Activated gamma-delta T cell treated with anti-CD3 and anti-CD28 coated beads, Interleukin-2, amount 50 U/mL, for 16 hours (primary cell): ENCODE measurements around the gene TSPYL4.
"Not testable (repeated sequence)": the region's sequence is repeated elsewhere in the genome, so short reads cannot be mapped to it uniquely, and the experiment has no call there.

Experiments used
- DNase-seq: peaks from one replicate; pipeline ENCODE4 v3.0.0-alpha.2; 2020; ENCODE audit warnings: low read depth

The TSPYL4 gene

GRCh38 chr6:116253505-116254296 is at the start of gene TSPYL4:
TSPYL4 (minus strand) TSS chr6:116254075; CDS start chr6:116254008, 67 bp downstream.
- DNase-seq = peak; percentile 81

GRCh38 chr6:116301104-116301503 is 47.2 kb upstream of the TSPYL4 start:
- no peak for DNase-seq

DNA sequence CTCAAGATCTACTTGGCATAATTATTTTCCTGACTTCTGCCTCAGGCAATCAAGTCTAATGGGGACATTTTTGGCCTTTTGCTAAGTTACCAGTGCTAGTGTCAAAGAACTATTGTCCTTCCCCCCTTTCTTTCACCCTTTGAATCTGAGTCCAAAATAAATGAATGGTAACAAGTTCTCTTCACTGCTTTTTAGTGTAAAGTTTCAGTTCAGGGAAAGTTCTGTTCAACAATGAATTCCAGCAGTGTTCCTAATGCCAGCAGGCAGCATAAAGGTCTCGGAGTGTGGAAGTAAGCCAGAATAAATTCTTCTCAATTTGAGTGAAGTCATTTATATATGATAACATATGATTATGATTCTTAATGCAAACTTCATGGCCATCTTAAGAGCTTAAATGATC is 46.7 kb upstream of the TSPYL4 start:
- no peak for DNase-seq

DNA sequence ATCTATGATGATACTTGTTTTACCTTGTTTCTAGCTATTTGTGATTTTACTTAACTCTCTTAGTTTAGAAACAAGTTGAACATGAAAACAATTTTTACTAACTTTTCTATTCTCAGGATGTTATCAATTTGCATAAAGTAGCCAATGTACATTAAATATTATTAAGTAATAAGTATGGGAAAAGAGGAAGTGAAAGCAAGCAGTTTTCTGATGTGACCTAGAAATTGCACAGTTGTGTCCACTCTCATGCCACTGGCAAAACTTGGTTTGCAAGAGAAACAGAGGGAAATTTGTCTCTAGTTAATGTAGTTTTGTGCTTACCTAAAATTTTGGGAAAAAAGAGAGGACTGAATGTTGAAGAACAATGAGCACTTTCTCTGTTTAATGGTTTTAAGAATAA is 45.1 kb upstream of the TSPYL4 start:
- DNase-seq = no peak

DNA sequence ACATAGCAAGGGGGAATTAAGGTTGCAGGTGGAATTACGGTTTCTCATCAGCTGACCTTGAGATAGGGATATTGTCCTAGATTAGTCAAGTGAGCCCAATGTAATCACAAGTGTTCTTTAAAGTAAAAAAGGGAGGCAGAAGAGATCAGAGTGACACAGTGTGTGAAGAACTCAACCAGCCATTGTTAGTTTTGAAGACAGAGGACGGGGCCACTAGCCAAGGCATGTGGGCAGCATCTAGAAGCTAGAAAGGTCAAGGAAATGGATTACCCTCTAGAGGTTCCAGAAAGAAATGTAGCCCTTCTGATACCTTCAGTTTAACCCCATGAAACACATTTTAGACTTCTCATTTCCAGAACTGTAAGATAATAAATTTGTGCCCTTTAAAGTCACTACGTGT is 44.4 kb upstream of the TSPYL4 start:
- DNase-seq = no peak

DNA sequence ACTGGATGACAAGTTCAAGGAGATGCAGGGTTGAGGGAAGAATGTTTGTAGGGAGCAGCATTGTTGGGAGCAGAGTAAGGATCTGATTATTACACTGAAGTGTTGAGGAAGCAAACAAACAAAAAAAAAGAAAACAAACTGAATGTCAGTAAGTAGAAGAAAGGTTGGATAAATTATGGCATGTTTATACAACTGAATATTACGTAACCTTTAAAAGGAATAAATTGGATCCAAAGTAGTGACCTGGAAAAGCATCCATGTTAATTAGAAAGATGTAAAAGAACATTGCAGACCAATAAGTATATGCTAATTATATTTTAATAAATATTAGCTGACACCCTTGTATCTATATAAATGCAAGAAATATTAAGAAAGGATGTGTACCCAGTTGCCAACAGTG is 38.7 kb upstream of the TSPYL4 start:
- DNase-seq = no peak

GRCh38 chr6:116291701-116292396 is 38.0 kb upstream of the TSPYL4 start:
- DNase-seq = no peak

GRCh38 chr6:116290799-116291198 is 36.9 kb upstream of the TSPYL4 start:
- no peak for DNase-seq

- DNase-seq = no peak
These were observed 36.0 kb upstream of the TSPYL4 start for GRCh38 chr6:116289876-116290275.

DNA sequence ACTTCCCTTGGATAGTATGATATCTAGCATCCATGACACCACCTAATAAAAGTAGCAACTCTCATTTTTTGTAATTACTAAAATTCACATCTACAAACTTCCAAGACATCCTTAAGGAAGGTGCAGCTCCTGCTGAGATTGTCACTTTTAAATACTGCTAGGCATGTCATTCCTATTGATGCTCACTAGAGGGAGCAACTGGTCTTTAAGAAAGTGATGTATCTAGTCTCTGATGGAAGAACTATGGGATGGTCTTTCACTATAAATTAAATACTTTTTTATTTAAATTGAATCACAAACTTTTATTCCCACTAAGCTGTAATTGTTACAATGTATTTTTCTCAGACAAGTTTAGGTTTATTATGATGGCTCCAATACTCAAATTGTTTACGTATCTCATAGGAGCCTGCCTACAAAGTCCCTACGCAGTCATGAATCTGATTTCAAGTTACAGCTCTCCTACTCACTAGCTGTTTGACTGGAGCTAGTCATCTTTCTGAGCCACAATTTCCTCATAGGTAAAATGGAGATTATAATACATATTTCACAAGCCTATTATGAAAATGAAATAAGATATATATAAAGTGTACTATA is 33.9 kb upstream of the TSPYL4 start:
- no peak for DNase-seq

DNA sequence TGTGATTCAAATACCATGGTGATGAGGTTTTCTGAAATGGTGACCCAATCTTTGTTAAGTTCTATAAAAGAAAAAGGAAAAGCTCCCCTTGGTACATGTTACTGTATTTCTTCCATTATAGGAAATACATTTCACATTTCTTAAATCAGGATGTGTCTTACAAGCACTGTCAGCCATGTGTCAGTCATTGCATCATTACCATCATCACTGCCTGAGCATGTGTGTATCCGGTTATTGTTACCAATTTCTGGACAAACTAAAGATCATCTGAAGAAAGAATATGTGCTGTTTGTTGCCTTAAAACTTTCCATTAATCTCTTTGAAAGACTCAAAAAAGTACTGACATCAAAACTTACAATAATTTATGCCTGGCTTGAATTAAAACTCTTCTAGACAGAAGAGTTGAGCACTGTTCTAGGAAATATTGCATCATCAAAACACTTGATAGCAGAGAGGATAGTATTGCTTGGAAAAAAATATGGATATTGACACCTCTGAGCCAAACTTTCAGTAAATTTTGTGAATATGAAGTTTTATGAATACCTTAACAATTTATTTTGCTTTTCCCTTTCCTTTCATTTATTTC is 33.0 kb upstream of the TSPYL4 start:
- no peak for DNase-seq

DNA sequence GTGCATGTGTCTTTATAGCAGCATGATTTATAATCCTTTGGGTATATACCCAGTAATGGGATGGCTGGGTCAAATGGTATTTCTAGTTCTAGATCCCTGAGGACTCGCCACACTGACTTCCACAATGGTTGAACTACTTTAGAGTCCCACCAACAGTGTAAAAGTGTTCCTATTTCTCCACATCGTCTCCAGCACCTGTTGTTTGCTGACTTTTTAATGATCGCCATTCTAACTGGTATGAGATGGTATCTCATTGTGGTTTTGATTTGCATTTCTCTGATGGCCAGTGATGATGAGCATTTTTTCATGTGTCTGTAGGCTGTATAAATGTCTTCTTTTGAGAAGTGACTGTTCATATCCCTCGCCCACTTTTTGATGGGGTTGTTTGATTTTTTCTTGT is 31.1 kb upstream of the TSPYL4 start:
- DNase-seq = not testable (repeated sequence)

DNA sequence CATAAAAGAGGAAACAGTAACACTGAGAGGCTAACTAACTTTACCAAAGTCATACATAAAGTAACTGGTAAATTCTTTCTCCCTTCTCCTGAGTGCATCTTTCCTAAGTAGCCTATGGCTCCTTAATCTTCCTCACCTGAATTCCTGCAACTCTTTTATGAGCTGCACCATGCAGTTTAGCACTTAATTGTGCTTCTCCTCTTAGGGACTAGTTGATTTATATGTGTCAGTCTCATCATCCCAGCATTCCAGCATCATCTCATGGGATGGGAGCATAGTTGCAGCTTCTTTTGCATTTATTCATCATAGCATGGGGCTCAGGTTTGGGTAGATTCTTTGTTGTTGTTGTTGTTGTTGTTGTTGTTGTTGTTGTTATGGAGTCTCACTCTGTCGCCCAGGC is 29.3 kb upstream of the TSPYL4 start:
- DNase-seq = no peak

GRCh38 chr6:116282698-116283097 is 28.8 kb upstream of the TSPYL4 start:
- DNase-seq = no peak

GRCh38 chr6:116280933-116281316 is 27.1 kb upstream of the TSPYL4 start:
- DNase-seq = no peak

DNA sequence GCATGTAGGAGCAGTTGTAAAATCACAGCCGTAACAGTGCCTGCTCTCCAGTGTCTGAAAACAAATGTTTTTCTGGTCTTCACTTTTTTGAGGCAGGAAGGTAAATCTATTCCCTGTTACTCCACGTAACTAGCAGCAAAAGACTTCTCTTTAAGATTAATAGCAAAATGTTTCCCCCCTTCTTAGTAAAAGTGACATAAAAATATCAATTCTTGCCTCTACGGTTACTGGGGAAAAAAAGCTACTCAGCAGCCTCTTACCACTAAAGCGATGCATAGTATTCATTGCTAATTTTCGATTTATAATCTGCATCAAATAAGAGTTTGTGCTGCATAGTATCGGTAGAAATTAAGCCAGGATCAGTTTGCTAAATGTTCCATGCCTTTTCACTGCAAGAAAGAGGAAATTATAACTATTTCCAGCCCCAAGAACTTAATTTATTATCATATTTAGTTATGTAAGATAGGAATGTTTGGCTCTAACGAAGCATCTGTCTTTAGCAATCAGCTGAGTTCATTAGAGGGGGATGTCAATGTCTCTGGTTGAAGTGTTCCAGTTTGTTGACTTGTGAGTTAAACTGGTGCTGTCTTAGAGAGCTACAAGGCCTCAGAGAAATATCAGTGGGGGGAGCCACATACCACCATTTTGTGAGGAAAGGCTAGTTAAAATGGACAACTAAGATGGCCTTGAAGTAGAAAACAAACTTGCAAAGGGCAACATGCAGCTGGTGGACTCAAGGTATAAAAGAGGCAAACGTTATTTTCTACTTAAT is 26.5 kb upstream of the TSPYL4 start:
- no peak for DNase-seq

- DNase-seq = peak; percentile 87
These were observed 25.6 kb upstream of the TSPYL4 start, which contains the start of gene TSPYL1 for GRCh38 chr6:116279232-116280160. TSPYL1 (minus strand) TSS chr6:116279930; CDS start chr6:116279830, 100 bp downstream.

DNA sequence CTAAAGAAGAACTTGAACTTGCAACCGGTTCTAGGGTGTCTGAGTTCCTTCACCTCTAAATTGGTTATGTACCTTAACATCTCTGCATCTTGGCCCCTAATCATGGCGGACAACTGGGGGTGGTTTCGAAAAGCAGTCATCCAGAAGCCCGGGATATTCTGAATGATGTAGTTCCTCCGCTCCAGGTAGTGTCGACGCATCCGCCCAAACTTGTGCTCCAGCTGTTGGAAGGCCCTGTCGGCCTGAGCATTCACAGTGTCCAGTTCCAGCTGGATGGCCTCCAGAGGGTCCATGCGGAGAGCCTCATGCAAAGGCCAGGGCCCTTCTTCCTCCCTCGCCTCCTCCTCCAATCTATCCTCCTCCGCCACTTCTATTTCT is 25.0 kb upstream of the TSPYL4 start:
- DNase-seq = no peak

- DNase-seq = no peak
These were observed 24.6 kb upstream of the TSPYL4 start for GRCh38 chr6:116278481-116278829.

- no peak for DNase-seq
These were observed 23.2 kb upstream of the TSPYL4 start for GRCh38 chr6:116277124-116277523.

DNA sequence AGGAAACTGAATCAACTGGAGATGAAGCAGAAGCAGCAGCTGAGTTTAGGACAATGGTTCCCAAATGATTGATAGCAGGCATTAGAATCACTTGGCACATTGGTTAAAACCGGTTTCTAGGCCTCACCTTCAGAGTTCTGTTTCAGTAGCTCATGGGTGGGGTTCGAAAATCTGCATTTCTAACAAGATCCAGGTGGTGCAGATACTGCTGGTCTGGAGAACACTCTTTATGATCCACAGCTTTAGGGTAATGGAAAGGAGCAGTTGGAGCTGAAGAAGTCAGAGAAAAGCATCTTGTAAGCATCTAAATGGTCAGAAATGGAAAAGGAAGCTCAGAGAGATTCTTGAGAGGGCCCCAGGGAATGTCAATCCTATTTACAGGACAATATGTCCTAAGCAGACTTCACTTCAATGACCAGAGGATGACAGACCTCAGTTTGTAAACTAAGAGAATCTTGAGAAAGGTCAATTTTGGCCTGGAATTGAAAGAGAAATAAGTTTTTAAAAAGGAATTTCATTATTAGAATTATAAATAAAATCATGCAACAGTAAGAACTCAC is 17.4 kb upstream of the TSPYL4 start:
- no peak for DNase-seq
